ENCODE measurements around the gene CFAP299. TPM values are rescaled to one million over a fixed set of nuclear protein-coding genes. Genes with fewer than 3 reads are reported as not detected.
"Not testable (repeated sequence)": the region's sequence is repeated elsewhere in the genome, so short reads cannot be mapped to it uniquely, and the experiment has no call there.

CFAP299 gene
- total and polyA plus RNA-seq, 4 donors = 3.0 to 9.0 (median 4.6) TPM

DNA sequence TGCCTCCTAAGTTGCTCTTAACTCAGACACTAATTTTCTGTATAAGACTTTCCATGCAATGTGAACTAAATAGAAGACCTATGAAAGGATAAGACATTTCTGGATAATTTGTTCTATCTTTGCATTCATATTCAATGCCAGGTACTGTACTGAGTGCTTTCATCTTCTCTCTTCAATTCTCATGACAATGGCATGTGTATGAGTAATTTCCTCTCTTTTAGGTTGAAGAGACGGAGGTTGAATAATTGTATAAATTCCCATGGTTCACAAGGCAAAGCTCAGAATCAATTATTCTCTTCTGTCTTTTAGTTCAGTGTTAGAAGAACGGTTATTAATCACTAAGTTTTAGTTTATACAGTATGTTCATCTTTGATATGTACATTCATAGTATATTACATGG lies 29.3 kb upstream of the CFAP299 start:
- DNase-seq (ENCODE audit: low read depth in 4 of 6, low spot score in 6 of 6) = no peak
- Histone ChIP-seq H3K4me3 (ENCODE audit: low read depth, low read length) (no peak overlapping the region), H3K4me1 (ENCODE audit: control insufficient read depth, insufficient read depth, low read length) (no peaks in the 10 kb centered on the region), H3K36me3 (ENCODE audit: control insufficient read depth, insufficient read depth, low read length) (no peaks in the 10 kb centered on the region), H3K9me3 (ENCODE audit: control insufficient read depth, insufficient read depth, low read length) (no peaks in the 10 kb centered on the region), H3K27me3 (ENCODE audit: control insufficient read depth, insufficient read depth, low read length) (no peaks in the 10 kb centered on the region), H3K27ac (ENCODE audit: low read depth, low read length) (no peak overlapping the region)
- no CpG with 5 or more reads among the region's 2 CpGs for WGBS (ENCODE audit: insufficient coverage)

DNA sequence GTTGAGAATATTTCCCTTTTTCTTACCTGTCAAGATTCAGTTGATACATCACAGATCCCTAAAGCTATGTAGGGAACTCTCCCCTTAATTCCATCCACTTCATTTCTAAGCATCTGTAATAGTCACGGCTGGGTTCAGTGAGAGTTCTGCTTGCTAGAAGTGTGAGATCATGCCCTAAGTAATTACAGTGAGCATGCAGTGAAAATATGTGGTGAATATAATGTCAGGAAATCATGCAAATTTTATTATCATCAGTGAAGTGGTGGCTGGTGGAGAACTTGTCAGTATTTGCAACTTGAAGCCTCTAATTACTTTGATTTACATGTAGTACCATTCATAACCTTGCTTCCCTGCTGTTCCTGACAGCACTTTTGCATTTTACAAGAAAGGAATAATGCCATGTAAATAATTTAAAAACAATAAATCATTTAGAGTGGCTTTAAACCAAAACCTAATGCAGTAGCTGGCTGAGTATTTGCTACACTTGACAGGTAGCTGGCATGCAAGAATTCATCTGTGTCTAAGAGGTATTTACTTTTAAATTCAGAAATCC lies 28.3 kb upstream of the CFAP299 start:
- H3K36me3 ChIP-seq (ENCODE audit: control insufficient read depth, insufficient read depth, low read length) = no peaks in the 10 kb centered on the region
- no peak overlapping the region for H3K4me3 ChIP-seq (ENCODE audit: low read depth, low read length)
- no peaks in the 10 kb centered on the region for H3K4me1 ChIP-seq (ENCODE audit: control insufficient read depth, insufficient read depth, low read length)
- no peak overlapping the region for H3K27ac ChIP-seq (ENCODE audit: low read depth, low read length)
- WGBS (ENCODE audit: insufficient coverage) = no CpG with 5 or more reads among the region's 1 CpG
- H3K27me3 ChIP-seq (ENCODE audit: control insufficient read depth, insufficient read depth, low read length) = no peaks in the 10 kb centered on the region
- DNase-seq (ENCODE audit: low read depth in 4 of 6, low spot score in 6 of 6) = peak in 2 of 6 donors; percentile 46 to 82
- H3K9me3 ChIP-seq (ENCODE audit: control insufficient read depth, insufficient read depth, low read length) = no peaks in the 10 kb centered on the region

DNA sequence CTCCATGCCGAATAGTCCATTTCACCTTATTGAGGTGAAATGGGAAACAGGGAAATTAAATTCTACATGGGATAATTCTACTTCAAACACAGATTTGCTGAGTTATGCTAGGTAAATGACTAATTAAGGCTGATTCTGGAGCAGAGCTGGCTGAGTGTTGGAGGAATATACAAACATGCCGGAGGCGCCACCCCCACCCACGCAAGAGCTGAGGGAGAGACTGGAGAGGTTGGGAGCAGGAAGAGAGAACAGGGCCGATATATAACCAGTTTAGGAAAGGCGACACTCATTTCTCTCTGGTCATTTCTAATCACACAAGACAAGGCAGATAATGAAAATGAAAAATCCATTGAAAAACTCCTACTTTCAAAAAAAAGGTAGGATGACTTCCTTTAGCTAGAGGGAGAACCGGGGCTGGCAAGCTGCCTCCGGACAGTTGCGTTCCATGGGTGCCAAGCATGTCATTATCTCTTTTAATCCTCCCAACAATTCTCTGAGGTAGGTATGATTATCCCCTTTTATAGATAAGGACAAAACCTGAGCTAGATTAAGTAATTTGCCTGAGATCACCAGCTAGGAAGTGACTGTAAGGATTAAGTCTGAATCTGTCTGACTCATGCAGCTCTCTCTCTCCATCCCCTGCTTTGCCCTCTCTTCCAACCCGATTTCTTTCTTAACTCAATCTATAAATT lies 27.6 kb upstream of the CFAP299 start:
- Histone ChIP-seq H3K4me3 (ENCODE audit: low read depth, low read length) (no peak overlapping the region), H3K36me3 (ENCODE audit: control insufficient read depth, insufficient read depth, low read length) (no peaks in the 10 kb centered on the region), H3K27ac (ENCODE audit: low read depth, low read length) (no peak overlapping the region), H3K27me3 (ENCODE audit: control insufficient read depth, insufficient read depth, low read length) (no peaks in the 10 kb centered on the region), H3K4me1 (ENCODE audit: control insufficient read depth, insufficient read depth, low read length) (no peaks in the 10 kb centered on the region), H3K9me3 (ENCODE audit: control insufficient read depth, insufficient read depth, low read length) (no peaks in the 10 kb centered on the region)
- WGBS (ENCODE audit: insufficient coverage) = no CpG with 5 or more reads among the region's 10 CpGs
- DNase-seq (ENCODE audit: low read depth in 4 of 6, low spot score in 6 of 6) = peak in 1 of 6 donors; percentile 5

DNA sequence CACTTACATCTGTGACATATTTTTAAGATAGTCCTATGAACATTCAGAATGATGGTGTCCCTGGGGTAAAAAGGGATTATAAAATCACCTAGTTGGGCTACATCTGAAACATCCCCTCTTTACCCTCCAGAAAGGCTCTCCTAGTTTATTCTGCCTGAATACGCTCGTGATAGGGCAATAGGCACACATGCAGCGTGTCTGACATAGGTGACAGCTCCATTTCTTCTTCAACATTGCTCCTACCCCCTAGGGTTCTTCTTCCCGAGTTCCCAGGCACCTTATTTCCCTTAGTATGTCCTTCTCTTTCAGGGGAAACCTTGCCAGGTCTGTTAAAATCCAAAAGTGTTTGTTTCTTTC lies 27.1 kb upstream of the CFAP299 start:
- 46% methylated on average over 4 of the region's 4 CpGs for WGBS (ENCODE audit: insufficient coverage)
- Histone ChIP-seq H3K9me3 (ENCODE audit: control insufficient read depth, insufficient read depth, low read length) (no peaks in the 10 kb centered on the region), H3K4me3 (ENCODE audit: low read depth, low read length) (no peak overlapping the region), H3K36me3 (ENCODE audit: control insufficient read depth, insufficient read depth, low read length) (no peaks in the 10 kb centered on the region), H3K27ac (ENCODE audit: low read depth, low read length) (no peak overlapping the region), H3K27me3 (ENCODE audit: control insufficient read depth, insufficient read depth, low read length) (no peaks in the 10 kb centered on the region), H3K4me1 (ENCODE audit: control insufficient read depth, insufficient read depth, low read length) (no peaks in the 10 kb centered on the region)
- no peak for DNase-seq (ENCODE audit: low read depth in 4 of 6, low spot score in 6 of 6)

DNA sequence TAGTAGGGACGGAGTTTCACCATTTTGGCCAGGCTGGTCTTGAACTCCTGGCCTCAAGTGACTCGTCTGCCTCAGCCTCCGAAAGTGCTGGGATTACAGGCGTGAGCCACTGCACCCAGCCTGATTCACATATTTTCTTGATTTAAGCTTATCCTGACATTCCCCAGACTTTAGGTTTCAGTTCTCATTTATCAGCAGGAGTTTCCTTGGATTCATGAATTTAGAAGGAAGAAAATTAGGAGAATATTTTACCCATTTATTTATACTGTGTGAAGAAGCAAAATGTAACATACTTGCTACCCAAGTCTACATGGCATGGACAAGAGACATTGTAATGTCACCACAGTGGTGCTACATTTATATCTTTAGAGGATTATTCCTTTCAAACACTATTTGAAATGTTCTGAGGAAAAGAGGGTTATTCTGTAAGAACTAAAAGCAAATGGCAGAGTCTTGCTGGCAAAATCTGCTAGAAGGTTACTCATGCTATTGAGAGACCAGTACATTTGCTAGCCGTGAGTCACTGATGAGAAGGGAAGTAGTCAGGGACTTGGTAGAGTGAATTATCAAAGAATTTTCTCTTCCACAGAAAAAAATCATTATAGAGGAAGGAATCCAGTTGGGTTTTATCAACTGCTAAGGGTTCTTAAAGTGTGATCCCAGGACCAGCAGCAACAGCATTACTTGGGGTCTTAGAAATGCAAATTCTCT lies 26.1 kb upstream of the CFAP299 start:
- no peaks in the 10 kb centered on the region for H3K9me3 ChIP-seq (ENCODE audit: control insufficient read depth, insufficient read depth, low read length)
- 100% methylated on average over 1 of the region's 5 CpGs for WGBS (ENCODE audit: insufficient coverage)
- H3K36me3 ChIP-seq (ENCODE audit: control insufficient read depth, insufficient read depth, low read length) = no peaks in the 10 kb centered on the region
- no peak overlapping the region for H3K4me3 ChIP-seq (ENCODE audit: low read depth, low read length)
- DNase-seq (ENCODE audit: low read depth in 4 of 6, low spot score in 6 of 6) = peak in 1 of 6 donors; percentile 1
- no peaks in the 10 kb centered on the region for H3K27me3 ChIP-seq (ENCODE audit: control insufficient read depth, insufficient read depth, low read length)
- H3K4me1 ChIP-seq (ENCODE audit: control insufficient read depth, insufficient read depth, low read length) = no peaks in the 10 kb centered on the region
- no peak overlapping the region for H3K27ac ChIP-seq (ENCODE audit: low read depth, low read length)

DNA sequence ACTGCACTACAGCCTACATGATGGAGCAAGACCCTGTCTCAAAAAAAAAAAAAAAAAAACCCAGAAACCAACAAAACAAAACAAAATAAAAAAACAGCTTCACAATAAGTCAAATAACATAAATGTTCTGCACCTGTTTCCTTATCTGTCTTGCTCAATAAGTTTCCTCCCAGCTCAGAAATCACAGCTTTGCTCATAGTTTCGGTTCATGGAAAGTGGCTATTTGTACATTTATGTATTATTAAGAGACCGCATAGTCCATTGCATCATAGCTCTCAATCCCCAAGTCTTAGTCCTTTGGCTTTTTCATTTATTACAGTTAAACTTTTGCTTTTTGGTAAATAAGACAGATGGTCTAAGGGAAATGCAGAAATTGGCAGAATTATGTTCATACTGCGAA lies 24.4 kb upstream of the CFAP299 start:
- no peak for DNase-seq (ENCODE audit: low read depth in 4 of 6, low spot score in 6 of 6)
- H3K27ac ChIP-seq (ENCODE audit: low read depth, low read length) = no peak overlapping the region
- no peaks in the 10 kb centered on the region for H3K4me1 ChIP-seq (ENCODE audit: control insufficient read depth, insufficient read depth, low read length)
- no peaks in the 10 kb centered on the region for H3K9me3 ChIP-seq (ENCODE audit: control insufficient read depth, insufficient read depth, low read length)
- H3K36me3 ChIP-seq (ENCODE audit: control insufficient read depth, insufficient read depth, low read length) = no peaks in the 10 kb centered on the region
- no CpG with 5 or more reads among the region's 3 CpGs for WGBS (ENCODE audit: insufficient coverage)
- H3K4me3 ChIP-seq (ENCODE audit: low read depth, low read length) = no peak overlapping the region
- no peaks in the 10 kb centered on the region for H3K27me3 ChIP-seq (ENCODE audit: control insufficient read depth, insufficient read depth, low read length)

DNA sequence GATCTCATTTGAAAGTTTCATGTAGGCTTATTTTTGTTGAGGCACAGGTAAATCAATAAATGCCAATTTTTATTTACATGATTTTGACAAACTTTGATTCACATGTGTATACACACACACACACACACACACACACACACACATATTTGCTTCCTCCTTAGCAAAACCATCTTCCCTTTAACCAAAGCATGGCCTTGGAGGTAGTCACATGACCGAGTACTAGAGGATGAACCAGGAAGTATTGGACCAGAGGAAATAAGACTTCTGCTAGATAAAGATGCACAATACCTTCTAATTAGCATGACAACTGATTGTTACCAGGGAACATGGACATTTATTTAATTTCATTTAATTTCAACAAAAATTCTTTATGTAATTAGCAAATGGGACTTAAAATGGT lies 23.4 kb upstream of the CFAP299 start:
- no peak overlapping the region for H3K27ac ChIP-seq (ENCODE audit: low read depth, low read length)
- DNase-seq (ENCODE audit: low read depth in 4 of 6, low spot score in 6 of 6) = no peak
- no peaks in the 10 kb centered on the region for H3K9me3 ChIP-seq (ENCODE audit: control insufficient read depth, insufficient read depth, low read length)
- no peaks in the 10 kb centered on the region for H3K4me1 ChIP-seq (ENCODE audit: control insufficient read depth, insufficient read depth, low read length)
- no peaks in the 10 kb centered on the region for H3K36me3 ChIP-seq (ENCODE audit: control insufficient read depth, insufficient read depth, low read length)
- no peaks in the 10 kb centered on the region for H3K27me3 ChIP-seq (ENCODE audit: control insufficient read depth, insufficient read depth, low read length)
- no peak overlapping the region for H3K4me3 ChIP-seq (ENCODE audit: low read depth, low read length)
- no CpG with 5 or more reads among the region's 1 CpG for WGBS (ENCODE audit: insufficient coverage)

DNA sequence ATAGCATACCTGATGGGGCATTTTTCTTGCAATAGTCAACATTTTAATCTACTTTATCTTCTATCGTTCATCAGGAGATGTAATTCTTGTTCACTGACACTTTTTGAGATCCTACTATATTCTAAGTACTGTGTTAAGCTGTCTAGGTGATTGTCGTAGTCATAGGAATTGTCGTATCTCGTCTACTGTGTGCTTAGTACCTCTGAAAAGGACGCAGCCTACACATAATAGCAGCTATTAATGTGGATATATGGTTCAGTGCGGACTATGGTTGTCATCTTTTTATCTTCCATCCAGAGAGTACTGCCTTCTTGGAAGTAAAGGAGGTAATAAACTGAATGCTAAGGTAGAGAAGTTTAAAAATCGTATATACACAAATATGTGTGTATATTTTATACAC lies 21.9 kb upstream of the CFAP299 start:
- no peak for DNase-seq (ENCODE audit: low read depth in 4 of 6, low spot score in 6 of 6)
- Histone ChIP-seq H3K4me3 (ENCODE audit: low read depth, low read length) (no peak overlapping the region), H3K27me3 (ENCODE audit: control insufficient read depth, insufficient read depth, low read length) (no peaks in the 10 kb centered on the region), H3K36me3 (ENCODE audit: control insufficient read depth, insufficient read depth, low read length) (no peaks in the 10 kb centered on the region), H3K4me1 (ENCODE audit: control insufficient read depth, insufficient read depth, low read length) (no peaks in the 10 kb centered on the region), H3K27ac (ENCODE audit: low read depth, low read length) (no peak overlapping the region), H3K9me3 (ENCODE audit: control insufficient read depth, insufficient read depth, low read length) (no peaks in the 10 kb centered on the region)
- no CpG with 5 or more reads among the region's 7 CpGs for WGBS (ENCODE audit: insufficient coverage)

DNA sequence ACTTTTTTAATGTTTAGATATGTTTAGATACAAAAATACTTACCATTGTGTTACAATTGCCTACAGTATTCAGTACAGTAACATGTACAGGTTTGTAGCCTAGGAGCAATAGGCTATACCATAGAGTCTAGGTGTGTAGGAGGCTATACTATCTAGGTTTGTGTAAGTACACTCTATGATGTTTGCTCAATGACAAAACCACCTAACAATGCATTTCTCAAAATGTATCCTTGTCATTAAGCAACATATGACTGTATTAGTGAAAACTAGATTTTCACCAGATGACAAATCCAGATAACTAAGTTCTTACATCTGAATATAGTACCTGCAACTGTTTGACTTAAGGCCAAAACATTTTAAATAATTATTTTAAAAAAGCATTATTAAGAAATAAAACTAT lies 19.7 kb upstream of the CFAP299 start:
- not testable (repeated sequence) for H3K4me3 ChIP-seq (ENCODE audit: low read depth, low read length); H3K36me3 ChIP-seq (ENCODE audit: control insufficient read depth, insufficient read depth, low read length); H3K27ac ChIP-seq (ENCODE audit: low read depth, low read length); H3K27me3 ChIP-seq (ENCODE audit: control insufficient read depth, insufficient read depth, low read length); H3K4me1 ChIP-seq (ENCODE audit: control insufficient read depth, insufficient read depth, low read length); DNase-seq (ENCODE audit: low read depth in 4 of 6, low spot score in 6 of 6); H3K9me3 ChIP-seq (ENCODE audit: control insufficient read depth, insufficient read depth, low read length)

DNA sequence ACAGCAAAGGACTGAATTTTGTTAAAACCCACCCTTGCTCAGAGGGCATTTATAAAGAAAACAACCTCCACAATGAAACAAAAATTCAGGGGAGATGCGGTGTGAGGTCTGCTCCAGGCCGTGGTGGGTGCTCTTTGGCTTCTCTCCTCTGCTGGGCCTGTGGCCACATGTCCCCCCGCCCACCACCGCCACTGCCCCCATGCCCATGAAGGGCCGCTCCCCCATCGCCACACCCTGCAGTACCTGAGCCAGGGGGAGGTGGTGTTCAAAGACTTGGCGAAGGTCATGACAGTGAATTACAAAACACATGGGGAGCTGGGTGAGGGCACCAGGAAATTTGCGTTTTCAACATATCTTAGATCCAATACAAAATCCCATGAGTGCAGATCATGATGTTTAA lies 14.2 kb upstream of the CFAP299 start:
- H3K27me3 ChIP-seq (ENCODE audit: control insufficient read depth, insufficient read depth, low read length) = no peaks in the 10 kb centered on the region
- H3K9me3 ChIP-seq (ENCODE audit: control insufficient read depth, insufficient read depth, low read length) = no peaks in the 10 kb centered on the region
- no peak overlapping the region for H3K27ac ChIP-seq (ENCODE audit: low read depth, low read length)
- no peak for DNase-seq (ENCODE audit: low read depth in 4 of 6, low spot score in 6 of 6)
- H3K4me1 ChIP-seq (ENCODE audit: control insufficient read depth, insufficient read depth, low read length) = no peaks in the 10 kb centered on the region
- 92% methylated on average over 2 of the region's 8 CpGs for WGBS (ENCODE audit: insufficient coverage)
- H3K36me3 ChIP-seq (ENCODE audit: control insufficient read depth, insufficient read depth, low read length) = no peaks in the 10 kb centered on the region
- no peak overlapping the region for H3K4me3 ChIP-seq (ENCODE audit: low read depth, low read length)
